K562 (cell line): ENCODE results near the gene INPP4B. TPM values are rescaled to one million over a fixed set of nuclear protein-coding genes. Genes with fewer than 3 reads are reported as not detected.

ENCODE experiments used
- ATAC-seq: fragments of 200-7000 bp; cut with Tn5 transposase; 3 replicates; pipeline ENCODE4 v1.9.1; 2020; ENCODE audit warnings: moderate library complexity
- BruUV-seq: library from RNA; stranded (reverse); fragments of 400-500 nt; replicated peaks from 2 replicates; lab custom pipeline; 2021; lab: Mats Ljungman, UMichigan
- CTCF ChIA-PET: fragments of 300-600 bp; formaldehyde crosslinking; extraction: SDS; loops from one replicate; lab custom pipeline; 2021; ENCODE audit warnings: low intra/inter-chr PET ratio; lab: Yijun Ruan, JAX
- POLR2A ChIA-PET: fragments of 300-600, 350-650 bp; sonication (Branson Sonifier 250); formaldehyde crosslinking; extraction: SDS; loops from one replicate; lab custom pipeline; 2021; ENCODE audit warnings: antibody characterized with exemption, inconsistent platforms; lab: Yijun Ruan, JAX
- DNase-seq, 4 experiments: peaks; one replicate each; pipeline versions ENCODE4 v3.0.0 to v3.0.0-alpha.2; 2011 to 2018; ENCODE audit warnings: low spot score in 3 of 4, mixed read lengths in 3 of 4; ENCODE audit errors: extremely low read depth in 1 of 4
- FAIRE-seq: peaks from 2 replicates; lab custom pipeline; 2011; peaks lifted over from hg19 to GRCh38; lab: Jason Lieb, UNC
- H2AFZ ChIP-seq: 2 replicates; pipeline ENCODE4 v1.6.0; 2011; ENCODE audit warnings: low read depth, low read length, control low read depth, inconsistent platforms
- H3K27ac ChIP-seq: fragments of 200-600 bp; 3 replicates; pipeline ENCODE4 v1.8.0; 2011; ENCODE audit warnings: low read depth, mild to moderate bottlenecking, control low read depth, inconsistent platforms, low read length, moderate library complexity, mixed read lengths; ENCODE audit errors: extremely low read depth
- H3K27me3 ChIP-seq, 2 experiments: fragments of 300-600 bp in 1 of 2; 2 replicates in 1 of 2; 3 replicates in 1 of 2; pipeline versions ENCODE4 v1.6.0 to v1.8.0; 2011; ENCODE audit warnings: inconsistent platforms in 2 of 2, low read length in 2 of 2, mild to moderate bottlenecking in 1 of 2, mixed read lengths in 1 of 2, moderate library complexity in 1 of 2; ENCODE audit not compliant: control insufficient read depth in 2 of 2, insufficient read depth in 2 of 2
- H3K36me3 ChIP-seq: fragments of 300-600 bp; 3 replicates; pipeline ENCODE4 v1.8.0; 2011; ENCODE audit warnings: mild to moderate bottlenecking, low read length, inconsistent platforms; ENCODE audit not compliant: control insufficient read depth, insufficient read depth
- H3K4me1 ChIP-seq, 2 experiments: fragments of 200-600 bp in 1 of 2; replicated peaks in 1 of 2; 2 replicates in 1 of 2; 3 replicates in 1 of 2; pipeline versions ENCODE4 v1.5.1 to v1.8.0; 2011; ENCODE audit warnings: inconsistent platforms in 2 of 2, low read length in 2 of 2, mild to moderate bottlenecking in 1 of 2, mixed read lengths in 1 of 2, moderate library complexity in 1 of 2; ENCODE audit not compliant: control insufficient read depth in 2 of 2, insufficient read depth in 2 of 2
- H3K4me2 ChIP-seq: 2 replicates; pipeline ENCODE4 v1.6.1; 2011; ENCODE audit warnings: low read length, control low read depth, inconsistent platforms, mixed read lengths; ENCODE audit not compliant: insufficient read depth
- H3K4me3 ChIP-seq: fragments of 200-600 bp; sonication (generic), shearing (Covaris generic); 2 replicates; pipeline ENCODE4 v1.5.1; 2016; ENCODE audit warnings: control low read depth, inconsistent platforms
- H3K79me2 ChIP-seq: fragments of 200-600 bp; 3 replicates; pipeline ENCODE4 v1.8.0; 2011; ENCODE audit warnings: low read length, inconsistent platforms; ENCODE audit not compliant: control insufficient read depth, insufficient read depth
- H3K9ac ChIP-seq, 2 experiments: 2 replicates each; pipeline versions ENCODE4 v1.6.0 to v1.6.1; 2011; ENCODE audit warnings: low read depth in 2 of 2, low read length in 2 of 2, control low read depth in 1 of 2, inconsistent platforms in 1 of 2, mild to moderate bottlenecking in 1 of 2, mixed read lengths in 1 of 2; ENCODE audit not compliant: insufficient read depth in 1 of 2
- H3K9me1 ChIP-seq: one replicate; pipeline ENCODE4 v1.6.0; 2011; ENCODE audit warnings: inconsistent platforms, mild to moderate bottlenecking, low read length, moderate library complexity; ENCODE audit not compliant: control insufficient read depth, insufficient read depth
- H3K9me3 ChIP-seq: replicated peaks from 2 replicates; pipeline ENCODE4 v1.5.1; 2011; ENCODE audit warnings: low read depth, low read length, inconsistent platforms; ENCODE audit not compliant: control insufficient read depth, insufficient read depth
- H4K20me1 ChIP-seq: replicated peaks from 2 replicates; pipeline ENCODE4 v1.6.1; 2011; ENCODE audit warnings: low read length, inconsistent platforms, mixed read lengths; ENCODE audit not compliant: control insufficient read depth, insufficient read depth
- KDM2B ChIP-seq: fragments of 250-450 bp; sonication (Bioruptor Pico); IDR thresholded peaks from 2 replicates; pipeline ENCODE4 v1.8.0; 2021; ENCODE audit warnings: mild to moderate bottlenecking, moderate library complexity
- MAFG ChIP-seq: fragments of 450-650 bp; conservative IDR thresholded peaks from 2 replicates; pipeline ENCODE4 v1.6.1; 2016; ENCODE audit warnings: missing genetic modification characterization, missing compliant biosample characterization
- MIER1 ChIP-seq: fragments of 450-650 bp; IDR thresholded peaks from 2 replicates; pipeline ENCODE4 v1.6.1; 2016; ENCODE audit warnings: antibody characterized with exemption, mild to moderate bottlenecking, low read depth
- TEAD2 ChIP-seq: fragments of 450-650 bp; IDR thresholded peaks from 2 replicates; pipeline ENCODE4 v1.6.1; 2016; ENCODE audit warnings: missing genetic modification characterization, control low read depth, missing compliant biosample characterization
- WGBS: fragments of 100-300 bp; shearing (Covaris generic); methylation state at CpG from one replicate; pipeline ENCODE4 v1.1.6; 2016; ENCODE audit warnings: low coverage, mixed read lengths; ENCODE audit not compliant: insufficient coverage; ENCODE audit errors: missing lambda C conversion rate; 5-methylcytosine and 5-hydroxymethylcytosine counted together
- in situ Hi-C: fragments of 300-500 bp; cut with MboI; formaldehyde crosslinking; loops from 4 replicates; pipeline ENCODE4 v1.15.0; 2018; ENCODE audit warnings: inconsistent platforms, mixed read lengths
- intact Hi-C: fragments of 100-400 bp; cut with micrococcal nuclease; formaldehyde crosslinking; loops from 2 replicates; pipeline ENCODE4 v1.14.2; 2022
- polyA plus RNA-seq, 8 experiments: library from polyadenylated mRNA; depleted of rRNA in 4 of 8; stranded (reverse) in 5 of 8; unstranded in 3 of 8; fragments of >200 nt; fragmentation: Nextera tagmentation in 2 of 8; fragmentation: Illumina TruSeq in 1 of 8; extraction: Ambion mirVana in 2 of 8; extraction: Trizol in 1 of 8; gene quantifications; 2 replicates each; pipeline versions ENCODE4 v1.2.1 to v1.2.3, GENCODE V29; 2011 to 2014; ENCODE audit warnings: inconsistent platforms in 1 of 8, missing spikeins in 1 of 8
- total RNA-seq, 7 experiments: library from RNA; depleted of rRNA in 6 of 7; stranded (reverse); fragments of >200 nt in 6 of 7; fragmentation: Illumina TruSeq in 2 of 7; extraction: Trizol in 2 of 7; gene quantifications; 2 replicates each; pipeline versions ENCODE4 v1.2.1 to v1.2.3, GENCODE V29; 2011 to 2021; ENCODE audit warnings: low replicate concordance in 1 of 7
- TF ChIP-seq, protein P1 (sequence below): fragments of 250-450 bp; sonication (Bioruptor Pico); IDR thresholded peaks from 2 replicates; pipeline ENCODE4 v1.6.1; 2021; ENCODE audit warnings: mild to moderate bottlenecking

INPP4B gene
- total and polyA plus RNA-seq, 9 of the 15 experiments (the other 6 are each of a cell fraction or from before 2014, with no cell fraction given): 0.04 to 0.11 TPM; not detected in 7

DNA sequence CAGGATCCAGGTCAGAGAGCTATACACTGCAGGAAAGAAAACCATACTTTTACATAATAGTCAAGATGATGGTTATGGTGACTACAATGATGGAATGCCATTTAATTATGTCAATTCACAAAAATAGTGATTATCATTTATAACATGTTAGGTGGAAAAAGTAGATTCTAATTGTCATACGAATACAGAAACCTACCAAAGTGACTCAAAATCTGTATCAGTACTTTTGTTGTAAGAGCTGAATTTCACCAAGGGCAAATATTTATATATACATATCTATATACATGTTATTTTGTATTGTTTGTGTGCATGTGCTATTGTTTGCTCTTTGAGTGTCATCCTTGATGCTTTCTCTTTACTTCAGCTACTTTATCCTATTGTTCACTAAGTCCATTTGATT lies 485.4 kb downstream of the INPP4B start:
- Histone ChIP-seq H3K36me3 (no peaks in the 10 kb centered on the region), H3K4me3 (no peak overlapping the region), H3K9me1 (no peaks in the 10 kb centered on the region), H3K27ac (no peak overlapping the region), H3K79me2 (no peaks in the 10 kb centered on the region), H3K9ac (no peak overlapping the region), H2AFZ (no peak overlapping the region), H3K4me1 (no peaks in the 10 kb centered on the region), H3K27me3 (no peaks in the 10 kb centered on the region), H4K20me1 (no peaks in the 10 kb centered on the region), H3K9me3 (no peaks in the 10 kb centered on the region; the same call in 1 of the 2 replicates), H3K4me2 (no peak overlapping the region)
- ChIA-PET POLR2A (no interaction called here), CTCF (no interaction called here)
- intact Hi-C loops: no loop called here
- WGBS: 0% methylated on average over 1 of the region's 1 CpG
- BruUV-seq: no TSS peak
- ATAC-seq: no peak
- DNase-seq: no peak
- in situ Hi-C loops: no loop called here
- TF ChIP-seq, protein P1, sequence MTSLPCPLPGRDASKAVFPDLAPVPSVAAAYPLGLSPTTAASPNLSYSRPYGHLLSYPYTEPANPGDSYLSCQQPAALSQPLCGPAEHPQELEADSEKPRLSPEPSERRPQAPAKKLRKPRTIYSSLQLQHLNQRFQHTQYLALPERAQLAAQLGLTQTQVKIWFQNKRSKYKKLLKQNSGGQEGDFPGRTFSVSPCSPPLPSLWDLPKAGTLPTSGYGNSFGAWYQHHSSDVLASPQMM (CRISPR knock-in tag): no peak
- no peak for TF ChIP-seq MAFG
- TF ChIP-seq TEAD2: no peak
- FAIRE-seq: no peak

DNA sequence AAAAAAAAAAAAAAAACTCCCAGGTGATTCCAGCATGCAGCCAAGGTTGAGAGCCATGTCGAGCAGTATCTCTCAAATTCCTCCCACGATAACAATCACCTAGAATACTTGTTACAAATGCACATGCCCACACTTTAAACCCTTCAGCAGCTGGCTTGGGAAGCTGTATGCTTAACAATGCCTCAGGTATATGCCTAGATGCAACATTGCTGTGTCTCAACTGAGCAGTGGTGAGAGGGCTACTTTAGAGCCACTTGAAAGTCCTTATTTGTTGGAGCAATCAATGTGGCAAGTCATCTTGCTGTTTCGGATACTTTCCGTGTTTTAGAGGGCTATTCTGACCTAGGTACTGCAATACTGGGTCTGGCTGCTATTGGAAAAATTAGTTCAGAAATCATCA lies 487.4 kb downstream of the INPP4B start:
- Histone ChIP-seq H3K9me1 (no peaks in the 10 kb centered on the region), H3K79me2 (no peaks in the 10 kb centered on the region), H3K27ac (no peak overlapping the region), H3K4me2 (no peak overlapping the region), H4K20me1 (no peaks in the 10 kb centered on the region), H3K4me1 (no peaks in the 10 kb centered on the region), H3K36me3 (no peaks in the 10 kb centered on the region), H2AFZ (no peak overlapping the region), H3K9me3 (no peaks in the 10 kb centered on the region; the same call in 1 of the 2 replicates), H3K27me3 (no peaks in the 10 kb centered on the region), H3K9ac (no peak overlapping the region), H3K4me3 (no peak overlapping the region)
- no peak for ATAC-seq
- POLR2A ChIA-PET: no interaction called here
- CTCF ChIA-PET: no interaction called here
- DNase-seq: no peak
- 0% methylated on average over 4 of the region's 4 CpGs for WGBS
- intact Hi-C loops (loop anchor here (5.0 kb wide), 1 partner anchor 1124 kb away; no protein-coding TSS in a partner anchor), in situ Hi-C loops (no loop called here)
- FAIRE-seq: no peak
- TF ChIP-seq MIER1 (no peak), KDM2B (CRISPR knock-in tag) (no peak)
- no TSS peak for BruUV-seq
